HG03060 (cell line): Measurements from ENCODE around the gene COMT.
"Not testable (repeated sequence)": the region's sequence is repeated elsewhere in the genome, so short reads cannot be mapped to it uniquely, and the experiment has no call there.

Experiments used
- ATAC-seq: cut with Tn5 transposase; IDR thresholded peaks from one replicate; pipeline ENCODE4 v1.9.1; 2021; ENCODE audit warnings: low read depth, moderate number of reproducible peaks; ENCODE audit not compliant: unreplicated experiment

Gene COMT

GRCh38 chr22:19906864-19907263 is 34.7 kb upstream of the COMT start:
- ATAC-seq = not testable (repeated sequence)

GRCh38 chr22:19907902-19908301 is 33.7 kb upstream of the COMT start:
- not testable (repeated sequence) for ATAC-seq

- ATAC-seq = no peak
These were observed 32.0 kb upstream of the COMT start for GRCh38 chr22:19909350-19910179.

GRCh38 chr22:19910180-19910744 is 31.3 kb upstream of the COMT start:
- no peak for ATAC-seq

GRCh38 chr22:19911540-19912270 is 29.9 kb upstream of the COMT start:
- no peak for ATAC-seq

- ATAC-seq = no peak
These were observed 29.1 kb upstream of the COMT start for GRCh38 chr22:19912271-19912999.

- ATAC-seq = no peak
These were observed 28.1 kb upstream of the COMT start for GRCh38 chr22:19913337-19913936.

- ATAC-seq = no peak
These were observed 27.2 kb upstream of the COMT start for GRCh38 chr22:19914201-19914943.

- ATAC-seq = no peak
These were observed 26.2 kb upstream of the COMT start for GRCh38 chr22:19915287-19915954.

- ATAC-seq = no peak
These were observed 25.6 kb upstream of the COMT start for GRCh38 chr22:19916006-19916405.

GRCh38 chr22:19916941-19917340 is 24.6 kb upstream of the COMT start:
- ATAC-seq = no peak

GRCh38 chr22:19917389-19918138 is 24.0 kb upstream of the COMT start:
- no peak for ATAC-seq

GRCh38 chr22:19918332-19919106 is 23.1 kb upstream of the COMT start:
- ATAC-seq = no peak

GRCh38 chr22:19919701-19920363 is 21.7 kb upstream of the COMT start:
- ATAC-seq = no peak

GRCh38 chr22:19921544-19922081 is 20.0 kb upstream of the COMT start:
- no peak for ATAC-seq

- no peak for ATAC-seq
These were observed 17.6 kb upstream of the COMT start for GRCh38 chr22:19923914-19924513.

GRCh38 chr22:19926028-19926427 is 15.5 kb upstream of the COMT start:
- ATAC-seq = not testable (repeated sequence)
